GM19452 (cell line): Measurements from ENCODE around the gene MEIKIN.
A peak's percentile ranks its signal among the peaks of the same experiment; 100 is the strongest.
"Not testable (repeated sequence)": the region's sequence is repeated elsewhere in the genome, so short reads cannot be mapped to it uniquely, and the experiment has no call there.

ENCODE experiments used
- ATAC-seq: cut with Tn5 transposase; IDR thresholded peaks from one replicate; pipeline ENCODE4 v1.9.1; 2021; ENCODE audit not compliant: unreplicated experiment

The MEIKIN gene

GRCh38 chr5:131914472-131914871, 31.0 kb downstream of the MEIKIN start:
- ATAC-seq: no peak

GRCh38 chr5:131913603-131914002, 31.9 kb downstream of the MEIKIN start:
- no peak for ATAC-seq

- no peak for ATAC-seq
Measured at GRCh38 chr5:131906668-131907067, 38.8 kb downstream of the MEIKIN start.

GRCh38 chr5:131902266-131902665, 43.2 kb downstream of the MEIKIN start:
- ATAC-seq: not testable (repeated sequence)

- ATAC-seq: no peak
Measured at GRCh38 chr5:131899686-131900085, 45.8 kb downstream of the MEIKIN start.

- ATAC-seq: no peak
Measured at GRCh38 chr5:131883984-131884383, 61.5 kb downstream of the MEIKIN start.

GRCh38 chr5:131879705-131880104, 65.8 kb downstream of the MEIKIN start:
- no peak for ATAC-seq

- ATAC-seq: no peak
Measured at GRCh38 chr5:131877873-131878272, 67.6 kb downstream of the MEIKIN start.

GRCh38 chr5:131871251-131871650, 74.2 kb downstream of the MEIKIN start:
- not testable (repeated sequence) for ATAC-seq

- no peak for ATAC-seq
Measured at GRCh38 chr5:131867524-131867923, 77.9 kb downstream of the MEIKIN start.

GRCh38 chr5:131863700-131864099, 81.8 kb downstream of the MEIKIN start:
- ATAC-seq: no peak

GRCh38 chr5:131857388-131857787, 88.1 kb downstream of the MEIKIN start:
- ATAC-seq: no peak

- ATAC-seq: no peak
Measured at GRCh38 chr5:131855452-131855851, 90.0 kb downstream of the MEIKIN start.

- peak; percentile 87 for ATAC-seq
Measured at GRCh38 chr5:131854134-131854533, 91.3 kb downstream of the MEIKIN start.

- no peak for ATAC-seq
Measured at GRCh38 chr5:131848662-131849061, 96.8 kb downstream of the MEIKIN start.

GRCh38 chr5:131846536-131846935, 98.9 kb downstream of the MEIKIN start:
- ATAC-seq: no peak

GRCh38 chr5:131845828-131846227, 99.6 kb downstream of the MEIKIN start:
- no peak for ATAC-seq

- ATAC-seq: not testable (repeated sequence)
Measured at GRCh38 chr5:131842971-131843370, 102.5 kb downstream of the MEIKIN start.

GRCh38 chr5:131832702-131833101, 112.8 kb downstream of the MEIKIN start:
- ATAC-seq: not testable (repeated sequence)

GRCh38 chr5:131825404-131826013, 120.0 kb downstream of the MEIKIN start:
- ATAC-seq: peak; percentile 86

- ATAC-seq: no peak
Measured at GRCh38 chr5:131824631-131825030, 120.8 kb downstream of the MEIKIN start.

GRCh38 chr5:131821221-131821620, 124.2 kb downstream of the MEIKIN start:
- ATAC-seq: no peak

- ATAC-seq: no peak
Measured at GRCh38 chr5:131818001-131818724, 127.3 kb downstream of the MEIKIN start.
